Erythroblast (primary cell): Measurements from ENCODE around the gene GATA3.

Experiments used
- DNase-seq, 2 experiments: peaks; one replicate each; lab custom pipeline; 2025; lab: John Stamatoyannopoulos, UW
- GATA1 ChIP-seq: IDR thresholded peaks from 2 replicates; pipeline ENCODE4 v1.6.1; 2011; ENCODE audit warnings: low read depth, mild to moderate bottlenecking, control low read depth, low read length, moderate library complexity
- POLR2A ChIP-seq: IDR thresholded peaks from 2 replicates; pipeline ENCODE4 v1.6.1; 2011; ENCODE audit warnings: mild to moderate bottlenecking, low read length

Gene GATA3

GRCh38 chr10:8122611-8123369 is 68.3 kb downstream of the GATA3 start:
- no peak for DNase-seq
- TF ChIP-seq POLR2A (no peak), GATA1 (no peak)

GRCh38 chr10:8124436-8124835 is 69.9 kb downstream of the GATA3 start:
- no peak for DNase-seq
- no peak for TF ChIP-seq POLR2A
- no peak for TF ChIP-seq GATA1
